NOMO-1 treated with dmso at 0.1 percent for 144 hours (cell line): Measurements from ENCODE around the gene EDAR.

ENCODE experiments used
- DNase-seq: peaks from one replicate; lab custom pipeline; 2025; ENCODE audit not compliant: unreplicated experiment; lab: John Stamatoyannopoulos, UW

The EDAR gene

GRCh38 chr2:108988796-108989713 is at the start of gene EDAR:
TSS of gene EDAR (minus strand) at chr2:108989220. CDS start at chr2:108931014, 58,206 bp downstream.
- no peak for DNase-seq

- no peak for DNase-seq
Measured at GRCh38 chr2:109033171-109033570, 44.2 kb upstream of the EDAR start.

- no peak for DNase-seq
Measured at GRCh38 chr2:109032229-109032820, 43.3 kb upstream of the EDAR start.

GRCh38 chr2:109031476-109032228 is 42.6 kb upstream of the EDAR start:
- peak; percentile 82 for DNase-seq

- no peak for DNase-seq
Measured at GRCh38 chr2:109030870-109031475, 42.0 kb upstream of the EDAR start.

GRCh38 chr2:109029490-109030201 is 40.6 kb upstream of the EDAR start:
- no peak for DNase-seq

- DNase-seq: no peak
Measured at GRCh38 chr2:109028738-109029489, 39.9 kb upstream of the EDAR start.

GRCh38 chr2:109028277-109028676 is 39.3 kb upstream of the EDAR start:
- DNase-seq: no peak

- DNase-seq: no peak
Measured at GRCh38 chr2:109027702-109028101, 38.7 kb upstream of the EDAR start.

GRCh38 chr2:109024477-109024876 is 35.5 kb upstream of the EDAR start:
- DNase-seq: no peak

- no peak for DNase-seq
Measured at GRCh38 chr2:109021895-109022300, 32.9 kb upstream of the EDAR start.

- no peak for DNase-seq
Measured at GRCh38 chr2:109020217-109020637, 31.2 kb upstream of the EDAR start.

GRCh38 chr2:109018452-109018851 is 29.4 kb upstream of the EDAR start:
- DNase-seq: no peak

- DNase-seq: no peak
Measured at GRCh38 chr2:109017017-109017416, 28.0 kb upstream of the EDAR start.

GRCh38 chr2:109016376-109016775 is 27.4 kb upstream of the EDAR start:
- no peak for DNase-seq

GRCh38 chr2:109014476-109014875 is 25.5 kb upstream of the EDAR start:
- no peak for DNase-seq

GRCh38 chr2:109013051-109013450 is 24.0 kb upstream of the EDAR start:
- DNase-seq: no peak

GRCh38 chr2:109009920-109010610 is 21.0 kb upstream of the EDAR start:
- DNase-seq: no peak

- DNase-seq: no peak
Measured at GRCh38 chr2:109006971-109007370, 18.0 kb upstream of the EDAR start.
